Subcutaneous adipose tissue (tissue), 4 donors: ENCODE measurements around the gene FBXO2. TPM values are rescaled to one million over a fixed set of nuclear protein-coding genes. Genes with fewer than 3 reads are reported as not detected.

Experiments
- CTCF ChIP-seq: fragments of 450-650 bp; IDR thresholded peaks from one replicate; pipeline ENCODE4 v1.5.1; 2016; ENCODE audit warnings: low read depth, mild to moderate bottlenecking, control low read depth, antibody characterized with exemption, moderate library complexity
- total RNA-seq, 4 donors: library from RNA; depleted of rRNA; stranded (reverse); fragments of >200 nt; gene quantifications; one replicate each; pipeline ENCODE4 v1.1.0, GENCODE V29; 2016

The FBXO2 gene
- total RNA-seq, 4 donors from 2014 or later: 0.22 to 0.51 TPM; not detected in 2

DNA sequence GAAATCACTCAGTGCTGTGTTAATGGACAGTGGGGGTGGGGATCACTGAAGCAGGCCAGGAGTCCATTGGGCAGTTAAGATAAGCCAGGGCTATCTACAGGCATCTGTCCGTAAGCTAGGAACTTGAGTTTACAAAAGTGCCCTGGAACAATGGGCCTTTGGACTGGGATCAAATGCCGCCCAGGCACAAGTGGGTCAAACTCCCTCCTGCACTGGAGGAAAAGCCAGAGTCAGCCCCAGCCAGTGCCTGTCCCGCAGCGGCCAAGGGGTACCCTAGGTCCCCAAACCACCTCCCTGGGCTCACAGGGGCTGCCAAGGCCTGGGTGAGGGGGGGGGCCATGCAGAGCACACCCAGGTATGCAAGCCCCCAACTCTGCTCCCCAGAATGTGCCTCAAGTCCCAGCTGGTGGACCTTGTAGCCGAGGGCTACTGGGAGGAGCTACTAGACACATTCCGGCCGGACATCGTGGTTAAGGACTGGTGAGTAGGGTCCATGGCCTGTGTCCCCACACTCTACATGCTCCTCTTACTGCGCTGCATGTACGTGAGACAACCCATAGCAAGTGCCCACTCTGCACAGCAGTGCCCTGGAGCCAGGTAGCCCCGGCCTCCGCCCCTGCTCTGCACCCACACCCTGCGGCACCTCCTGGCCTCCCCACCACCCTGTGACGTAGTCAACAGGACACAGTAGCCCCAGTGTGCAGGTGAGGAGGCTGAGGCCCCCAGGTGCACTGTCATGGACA, 17.5 kb upstream of the FBXO2 start:
- TF ChIP-seq CTCF: no peak

GRCh38 chr1:11671205-11671543, 16.9 kb upstream of the FBXO2 start:
- TF ChIP-seq CTCF: no peak

- no peak for TF ChIP-seq CTCF
Measured at GRCh38 chr1:11670747-11671146, 16.5 kb upstream of the FBXO2 start.

DNA sequence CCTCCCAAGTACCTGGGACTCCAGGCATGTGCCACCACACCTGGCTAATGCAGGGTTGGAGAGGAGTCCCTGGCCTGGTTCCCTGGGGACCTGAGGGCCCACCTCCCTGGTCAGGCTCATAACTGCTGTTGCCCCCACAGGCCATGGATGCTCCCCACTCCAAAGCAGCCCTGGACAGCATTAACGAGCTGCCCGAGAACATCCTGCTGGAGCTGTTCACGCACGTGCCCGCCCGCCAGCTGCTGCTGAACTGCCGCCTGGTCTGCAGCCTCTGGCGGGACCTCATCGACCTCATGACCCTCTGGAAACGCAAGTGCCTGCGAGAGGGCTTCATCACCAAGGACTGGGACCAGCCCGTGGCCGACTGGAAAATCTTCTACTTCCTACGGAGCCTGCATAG, 14.3 kb upstream of the FBXO2 start:
- TF ChIP-seq CTCF: no peak

- no peak for TF ChIP-seq CTCF
Measured at GRCh38 chr1:11664336-11665065, 10.3 kb upstream of the FBXO2 start.

GRCh38 chr1:11661103-11661502, 6.9 kb upstream of the FBXO2 start:
- TF ChIP-seq CTCF: no peak

DNA sequence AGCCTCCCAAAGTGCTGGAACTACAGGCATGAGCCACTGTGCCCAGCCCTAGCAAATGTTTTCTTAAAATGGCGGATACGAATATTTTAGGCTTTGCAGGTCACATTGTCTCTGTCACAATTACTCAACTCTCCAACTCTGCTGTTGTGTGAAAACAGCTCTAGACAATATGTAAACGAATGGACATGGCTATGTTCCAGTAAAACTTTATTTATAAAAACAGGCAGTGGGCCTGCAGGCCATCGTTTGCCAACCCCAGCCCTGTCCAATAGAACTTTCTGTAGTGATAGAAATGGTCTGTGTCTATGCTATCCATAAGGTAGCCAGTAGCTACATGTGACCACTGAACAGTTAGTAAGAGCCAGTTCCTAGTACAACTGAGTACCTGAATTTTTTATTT, 5.5 kb upstream of the FBXO2 start:
- TF ChIP-seq CTCF: no peak
